GM18520 (cell line): ENCODE results near the gene TFAP2E.

Experiments
- ATAC-seq: cut with Tn5 transposase; IDR thresholded peaks from one replicate; pipeline ENCODE4 v1.9.1; 2021; ENCODE audit not compliant: unreplicated experiment

TFAP2E gene

GRCh38 chr1:35556484-35557117 is 16.5 kb upstream of the TFAP2E start:
- ATAC-seq, result no peak

- ATAC-seq, result peak; percentile 63
These were observed 15.9 kb upstream of the TFAP2E start, which contains the start of gene KIAA0319L for GRCh38 chr1:35557118-35557610. Gene KIAA0319L (minus strand): TSS chr1:35557403. CDS start chr1:35554491, 2,912 bp downstream.

- ATAC-seq, result peak; percentile 54
These were observed 15.3 kb upstream of the TFAP2E start, which contains the start of gene NCDN for GRCh38 chr1:35557611-35558373. Gene NCDN (plus strand): TSS chr1:35557799. CDS start chr1:35558191, 392 bp downstream.

GRCh38 chr1:35558374-35559316 is 14.5 kb upstream of the TFAP2E start:
- no peak for ATAC-seq

- no peak for ATAC-seq
These were observed 13.7 kb upstream of the TFAP2E start for GRCh38 chr1:35559317-35559944.

GRCh38 chr1:35560256-35561225 is 12.6 kb upstream of the TFAP2E start:
- ATAC-seq, result no peak

GRCh38 chr1:35561297-35561971 is 11.7 kb upstream of the TFAP2E start:
- no peak for ATAC-seq

GRCh38 chr1:35561972-35562680 is 11.0 kb upstream of the TFAP2E start:
- ATAC-seq, result no peak

- ATAC-seq, result no peak
These were observed 9.9 kb upstream of the TFAP2E start for GRCh38 chr1:35563166-35563565.

GRCh38 chr1:35564037-35564883 is 8.9 kb upstream of the TFAP2E start:
- no peak for ATAC-seq

GRCh38 chr1:35564884-35565741 is 8.0 kb upstream of the TFAP2E start:
- ATAC-seq, result no peak

GRCh38 chr1:35565742-35566133 is 7.4 kb upstream of the TFAP2E start:
- ATAC-seq, result no peak

- ATAC-seq, result no peak
These were observed 5.1 kb upstream of the TFAP2E start for GRCh38 chr1:35567947-35568558.

GRCh38 chr1:35568975-35569395 is 4.1 kb upstream of the TFAP2E start:
- no peak for ATAC-seq

- ATAC-seq, result no peak
These were observed 3.2 kb upstream of the TFAP2E start for GRCh38 chr1:35569936-35570335.

- no peak for ATAC-seq
These were observed 2.5 kb upstream of the TFAP2E start for GRCh38 chr1:35570589-35571137.
